NCI-H345 (cell line): Measurements from ENCODE around the gene CEP19.
"Not testable (repeated sequence)": the region's sequence is repeated elsewhere in the genome, so short reads cannot be mapped to it uniquely, and the experiment has no call there.

Source experiments
- DNase-seq: peaks from one replicate; lab custom pipeline; 2025; lab: John Stamatoyannopoulos, UW

CEP19 gene, protein sequence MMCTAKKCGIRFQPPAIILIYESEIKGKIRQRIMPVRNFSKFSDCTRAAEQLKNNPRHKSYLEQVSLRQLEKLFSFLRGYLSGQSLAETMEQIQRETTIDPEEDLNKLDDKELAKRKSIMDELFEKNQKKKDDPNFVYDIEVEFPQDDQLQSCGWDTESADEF

DNA sequence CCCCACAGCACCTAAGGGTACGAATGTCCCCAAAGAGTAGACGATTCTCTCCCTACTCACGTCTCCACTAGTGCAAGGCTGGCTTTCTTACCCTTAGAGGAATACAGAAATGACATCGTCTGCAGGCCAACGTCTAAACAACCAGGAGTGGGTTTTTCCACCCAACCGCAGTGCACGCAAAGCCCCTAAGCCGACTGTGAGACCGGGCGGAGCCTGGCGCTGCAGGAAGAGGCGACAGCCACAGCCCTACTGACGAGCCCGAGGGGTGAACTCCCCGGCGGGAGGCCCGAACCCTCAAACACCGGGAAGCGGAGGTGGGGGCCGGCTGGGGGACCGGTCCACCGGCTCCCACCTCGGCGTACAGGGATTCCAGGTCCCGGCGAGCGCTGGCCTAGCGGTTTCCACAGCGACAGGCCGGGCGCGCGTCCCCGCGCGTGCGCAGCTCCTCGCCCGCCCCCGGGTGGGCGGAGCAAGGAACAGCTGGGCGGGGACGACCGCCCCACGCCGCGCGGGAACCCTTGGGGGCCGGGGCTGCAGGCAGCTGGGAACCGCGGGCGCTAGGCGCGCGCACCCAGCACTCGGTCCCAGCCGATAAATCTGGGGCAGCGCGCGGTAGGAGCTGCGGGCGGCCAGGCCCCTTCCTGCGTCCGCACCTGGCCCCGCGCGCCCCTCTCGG lies at the start of gene CEP19, which contains the start of gene PIGX:
Gene CEP19 (minus strand): TSS at position 413 of the 676 bp plus-strand sequence. CDS start 3,593 bp downstream, outside the sequence.
Gene PIGX (plus strand): TSS at position 540 of the 676 bp plus-strand sequence.
- peak; percentile 93 for DNase-seq

GRCh38 chr3:196757876-196758739 lies 46.1 kb upstream of the CEP19 start:
- DNase-seq: no peak

- no peak for DNase-seq
Observed at GRCh38 chr3:196756732-196757131, 44.7 kb upstream of the CEP19 start.

DNA sequence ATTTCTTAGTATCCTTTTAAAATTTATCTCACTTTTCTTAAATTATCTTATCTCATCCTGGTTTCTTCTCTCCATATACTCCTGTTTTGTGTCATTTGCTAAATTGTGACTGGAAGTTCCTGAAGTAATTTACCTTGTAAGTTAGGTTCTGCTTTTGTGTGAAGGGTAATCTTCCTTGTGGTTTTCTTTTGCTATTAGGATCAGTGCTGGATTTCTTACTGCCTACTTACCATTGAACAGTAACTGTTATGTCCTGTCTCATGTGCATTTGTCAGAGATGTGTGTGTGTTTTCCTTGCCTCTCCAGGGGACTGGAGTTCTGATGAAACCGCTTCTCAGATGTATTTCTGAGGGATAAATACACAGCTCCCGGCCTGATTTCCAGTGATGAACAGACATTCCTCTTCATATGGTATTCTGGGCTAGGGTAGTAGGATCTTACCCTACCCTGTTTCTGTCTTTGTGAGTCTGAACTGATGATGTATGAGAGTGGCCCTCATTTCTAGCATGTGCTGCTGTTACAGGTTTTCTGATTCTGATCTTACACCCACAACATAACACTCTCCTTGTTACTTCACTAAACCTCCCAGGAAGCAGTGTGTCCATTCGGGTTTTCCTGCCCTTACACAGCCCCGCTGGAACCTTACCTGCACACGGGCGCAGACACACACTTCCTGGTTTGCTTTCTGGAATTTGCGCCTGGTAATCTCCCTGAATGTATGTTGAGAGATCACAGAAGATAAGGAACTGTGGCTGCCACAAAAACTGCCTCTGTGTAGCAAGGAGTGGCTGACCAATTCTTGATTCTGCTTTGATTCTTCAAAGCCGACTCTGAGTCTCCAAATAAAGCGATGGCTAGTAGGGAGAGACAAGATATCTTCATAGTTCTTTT lies 42.3 kb upstream of the CEP19 start:
- DNase-seq: no peak

GRCh38 chr3:196753201-196753600 lies 41.2 kb upstream of the CEP19 start:
- no peak for DNase-seq

DNA sequence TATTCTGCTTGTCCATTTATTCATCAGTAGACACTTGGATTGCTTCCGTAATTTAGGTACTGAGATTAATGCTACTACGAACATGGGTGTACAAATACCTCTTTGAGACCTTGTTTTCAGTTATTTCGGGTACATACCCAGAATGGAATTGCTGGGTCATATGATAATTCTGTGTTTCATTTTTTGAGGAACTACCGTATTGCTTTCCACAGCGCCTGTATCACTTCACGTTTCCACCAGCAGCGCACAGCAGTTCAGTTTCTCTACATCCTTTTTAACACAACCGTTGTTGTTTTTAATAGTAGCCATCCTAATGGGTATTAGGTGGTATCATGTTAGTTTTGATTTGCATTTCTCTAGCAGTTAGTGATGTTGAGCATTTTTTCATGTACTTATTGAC lies 37.1 kb upstream of the CEP19 start:
- no peak for DNase-seq

DNA sequence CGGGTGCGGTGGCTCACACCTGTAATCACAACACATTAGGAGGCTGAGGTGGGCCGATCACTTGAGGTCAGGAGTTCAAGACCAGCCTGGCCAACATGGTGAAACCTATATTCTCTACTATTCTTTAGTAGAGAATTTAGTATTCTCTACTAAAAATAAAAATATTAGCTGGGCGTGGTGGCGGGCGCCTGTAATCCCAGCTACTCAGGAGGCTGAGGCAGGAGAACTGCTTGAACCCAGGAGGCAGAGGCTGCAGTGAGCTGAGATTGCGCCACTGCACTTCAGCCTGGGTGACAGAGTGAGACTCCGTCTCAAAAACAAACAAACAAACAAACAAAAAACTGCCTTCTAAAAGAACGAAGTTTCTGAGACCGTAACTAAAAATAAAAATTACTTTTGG lies 31.5 kb upstream of the CEP19 start:
- DNase-seq: not testable (repeated sequence)

- no peak for DNase-seq
Observed at GRCh38 chr3:196741249-196741889, 29.3 kb upstream of the CEP19 start.

DNA sequence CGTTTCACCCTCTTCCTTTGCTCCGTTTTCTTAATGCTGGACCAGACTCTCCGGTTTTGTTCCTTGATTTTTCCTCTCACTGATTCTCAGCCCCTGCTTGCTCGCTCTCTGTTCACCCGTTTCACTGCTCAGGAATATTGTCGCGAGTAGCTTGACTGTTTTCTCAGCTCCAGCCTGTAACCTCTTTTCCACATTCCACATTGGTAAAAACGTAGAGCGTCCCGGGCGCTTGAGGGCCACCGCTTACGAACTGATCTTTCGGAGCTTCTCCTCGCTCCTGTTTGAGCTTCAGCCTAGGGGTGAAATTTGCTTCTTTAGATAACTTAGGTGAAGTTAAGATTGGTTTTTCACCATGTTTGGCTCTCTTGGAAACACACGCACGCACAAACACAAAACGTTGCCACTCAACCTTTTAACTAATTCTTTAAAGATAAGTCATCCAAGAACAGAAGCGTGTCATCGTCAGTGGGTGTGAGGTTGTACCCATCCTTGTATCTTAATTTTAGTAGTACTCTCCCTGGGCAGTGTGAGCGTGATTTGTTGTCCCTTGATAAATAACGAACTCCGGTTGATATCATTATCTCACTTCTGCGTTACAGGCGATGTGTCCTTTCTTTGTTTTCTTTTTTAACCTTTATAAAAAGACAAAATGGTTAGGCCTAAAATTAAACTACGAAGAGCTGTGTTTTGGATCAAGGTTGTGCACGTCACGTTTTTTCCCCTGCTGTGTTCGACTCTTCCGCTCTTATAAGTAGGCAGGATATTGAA lies 28.6 kb upstream of the CEP19 start:
- DNase-seq: peak; percentile 64

GRCh38 chr3:196739671-196740480 lies 27.8 kb upstream of the CEP19 start, which contains the start of gene PAK2:
TSS of gene PAK2 (plus strand) at chr3:196739857. CDS start at chr3:196782647, 42,790 bp downstream.
- peak; percentile 95 for DNase-seq

GRCh38 chr3:196737655-196738054 lies 25.6 kb upstream of the CEP19 start:
- no peak for DNase-seq

- DNase-seq: no peak
Observed at GRCh38 chr3:196736670-196737374, 24.8 kb upstream of the CEP19 start.

- no peak for DNase-seq
Observed at GRCh38 chr3:196735751-196736150, 23.7 kb upstream of the CEP19 start.

DNA sequence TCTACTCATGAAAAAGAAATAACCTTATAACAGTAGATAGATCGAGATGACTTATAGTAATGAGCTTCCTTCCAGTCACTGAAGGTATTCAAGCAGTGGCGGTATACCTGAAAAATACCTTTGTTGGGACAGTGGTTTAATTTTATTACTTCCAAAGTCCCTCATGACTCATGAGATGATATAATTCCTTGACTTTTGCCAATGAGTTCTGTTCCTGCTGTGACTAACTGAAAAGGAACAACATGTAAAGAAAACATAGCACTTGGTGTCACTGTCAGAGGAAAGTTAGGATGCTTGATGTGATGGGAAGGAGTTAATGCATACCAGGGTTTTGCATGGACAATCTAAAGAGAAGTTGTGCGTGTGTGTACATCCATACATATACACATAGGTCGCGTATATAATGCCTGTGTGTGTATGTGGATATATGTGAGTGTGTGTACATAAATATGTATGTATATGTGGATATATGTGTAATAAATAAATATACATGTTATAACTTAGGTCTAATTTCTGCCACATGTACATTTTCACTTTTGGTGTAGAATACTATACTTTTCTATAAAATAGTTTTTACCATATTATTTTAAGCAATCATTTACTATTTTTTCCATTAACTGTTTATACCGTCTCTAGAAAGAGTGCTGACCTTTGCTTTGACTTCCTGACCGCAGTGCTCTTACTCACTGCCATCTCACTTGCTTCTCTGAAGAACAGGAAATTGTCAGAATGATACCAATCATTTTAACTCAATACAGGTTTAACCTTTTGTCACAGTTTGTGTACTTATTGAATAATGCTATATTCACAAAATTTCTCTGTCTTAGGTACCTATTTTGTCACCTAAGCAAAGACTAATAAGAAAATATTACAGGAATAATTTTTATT lies 15.0 kb upstream of the CEP19 start:
- DNase-seq: no peak

GRCh38 chr3:196721097-196721496 lies 9.0 kb upstream of the CEP19 start:
- no peak for DNase-seq

- DNase-seq: not testable (repeated sequence)
Observed at GRCh38 chr3:196717162-196717561, 5.1 kb upstream of the CEP19 start.

DNA sequence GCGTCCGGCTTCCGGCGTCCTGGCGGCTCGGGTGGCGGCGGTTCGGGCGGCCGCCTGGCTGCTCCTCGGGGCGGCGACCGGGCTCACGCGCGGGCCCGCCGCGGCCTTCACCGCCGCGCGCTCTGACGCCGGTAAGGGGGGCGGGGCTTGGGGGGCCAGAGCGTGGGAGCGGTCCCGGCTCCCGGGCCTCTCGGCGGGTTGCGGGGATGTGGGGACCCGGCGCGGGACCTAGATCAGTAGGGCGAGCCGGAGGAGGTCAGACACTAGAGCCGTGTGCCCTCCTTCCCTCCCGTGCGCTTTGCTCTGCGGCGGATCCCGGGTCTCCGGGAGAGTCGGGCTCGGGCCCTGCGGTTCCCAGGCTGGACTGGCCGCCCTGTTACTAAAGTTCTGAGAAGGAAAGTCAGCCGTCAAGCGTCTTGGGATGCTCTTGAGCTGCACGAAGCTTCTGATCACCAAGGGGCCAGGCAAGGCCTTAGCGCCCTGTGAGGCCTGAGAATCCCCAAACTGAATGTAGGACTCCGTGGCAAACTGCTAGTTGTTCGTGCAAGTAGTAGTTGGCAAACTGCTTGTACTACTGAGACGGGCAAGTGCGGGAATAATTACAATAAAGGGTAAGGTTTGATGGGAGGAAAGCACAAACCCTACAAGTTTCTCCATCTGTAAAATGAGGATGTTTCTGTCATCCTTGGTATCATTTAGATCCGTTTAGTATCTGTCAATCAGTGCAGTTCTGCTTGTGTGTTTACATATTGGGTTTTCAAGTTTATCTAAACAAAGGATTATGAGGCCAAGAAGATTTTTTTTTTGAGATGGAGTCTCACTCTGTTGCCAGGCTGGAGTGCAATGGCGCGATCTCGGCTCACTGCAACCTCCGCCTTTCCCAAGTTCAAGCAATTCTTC lies 714 bp upstream of the CEP19 start:
- DNase-seq: peak; percentile 85
